ENCODE measurements around the gene LIN9. TPM values are rescaled to one million over a fixed set of nuclear protein-coding genes. Genes with fewer than 3 reads are reported as not detected.
"Not testable (repeated sequence)": the region's sequence is repeated elsewhere in the genome, so short reads cannot be mapped to it uniquely, and the experiment has no call there.

LIN9 gene
- total RNA-seq, 1 experiment from 2014 or later, result 12.7 TPM

GRCh38 chr1:226215239-226215638 lies 93.7 kb downstream of the LIN9 start:
- no peak for DNase-seq (ENCODE audit: low read depth)

GRCh38 chr1:226212545-226212944 lies 96.4 kb downstream of the LIN9 start:
- DNase-seq (ENCODE audit: low read depth), result no peak

- DNase-seq (ENCODE audit: low read depth), result no peak
Observed at GRCh38 chr1:226211181-226211821, 97.7 kb downstream of the LIN9 start.

GRCh38 chr1:226210571-226211176 lies 98.3 kb downstream of the LIN9 start:
- DNase-seq (ENCODE audit: low read depth), result no peak

GRCh38 chr1:226209307-226210059 lies 99.5 kb downstream of the LIN9 start:
- peak; percentile 18 for DNase-seq (ENCODE audit: low read depth)

- DNase-seq (ENCODE audit: low read depth), result no peak
Observed at GRCh38 chr1:226207048-226207447, 101.9 kb downstream of the LIN9 start.

- no peak for DNase-seq (ENCODE audit: low read depth)
Observed at GRCh38 chr1:226204198-226204597, 104.8 kb downstream of the LIN9 start.

- DNase-seq (ENCODE audit: low read depth), result no peak
Observed at GRCh38 chr1:226203655-226204054, 105.3 kb downstream of the LIN9 start.

GRCh38 chr1:226203240-226203639 lies 105.7 kb downstream of the LIN9 start:
- no peak for DNase-seq (ENCODE audit: low read depth)

GRCh38 chr1:226202666-226203065 lies 106.3 kb downstream of the LIN9 start:
- DNase-seq (ENCODE audit: low read depth), result not testable (repeated sequence)

GRCh38 chr1:226202246-226202645 lies 106.7 kb downstream of the LIN9 start:
- DNase-seq (ENCODE audit: low read depth), result no peak

- DNase-seq (ENCODE audit: low read depth), result no peak
Observed at GRCh38 chr1:226201029-226201593, 107.9 kb downstream of the LIN9 start.

- no peak for DNase-seq (ENCODE audit: low read depth)
Observed at GRCh38 chr1:226199971-226200370, 109.0 kb downstream of the LIN9 start.

GRCh38 chr1:226195144-226195543 lies 113.8 kb downstream of the LIN9 start:
- no peak for DNase-seq (ENCODE audit: low read depth)

GRCh38 chr1:226187380-226187779 lies 121.6 kb downstream of the LIN9 start:
- DNase-seq (ENCODE audit: low read depth), result no peak

- no peak for DNase-seq (ENCODE audit: low read depth)
Observed at GRCh38 chr1:226187019-226187322, 122.0 kb downstream of the LIN9 start.

GRCh38 chr1:226186124-226187018 lies 122.6 kb downstream of the LIN9 start, which contains the start of gene ACBD3:
TSS of gene ACBD3 (minus strand) at chr1:226186741. CDS start at chr1:226186675, 66 bp downstream.
- DNase-seq (ENCODE audit: low read depth), result peak; percentile 81

GRCh38 chr1:226185141-226186036 lies 123.6 kb downstream of the LIN9 start:
- peak; percentile 25 for DNase-seq (ENCODE audit: low read depth)

- peak; percentile 69 for DNase-seq (ENCODE audit: low read depth)
Observed at GRCh38 chr1:226181996-226182714, 126.8 kb downstream of the LIN9 start.

Measured in LHCN-M2 (cell line).